OCI-LY3 (cell line): ENCODE measurements around the gene ABLIM3.

ENCODE experiments used
- H2AFZ ChIP-seq: fragments of 200-600, 300-600 bp; shearing (Covaris generic); 2 replicates; pipeline ENCODE4 v1.6.0; 2014; ENCODE audit warnings: antibody characterized with exemption, low read depth, low read length
- H3K27ac ChIP-seq: fragments of 200-600, 300-600 bp; sonication (generic); 2 replicates; pipeline ENCODE4 v1.5.1; 2014; ENCODE audit warnings: mild to moderate bottlenecking, low read length, moderate library complexity, mixed read lengths
- H3K27me3 ChIP-seq: fragments of 200-600, 300-600 bp; sonication (generic); 2 replicates; pipeline ENCODE4 v1.6.1; 2014; ENCODE audit warnings: low read depth, low read length, mixed read lengths
- H3K36me3 ChIP-seq: fragments of 200-600, 300-600 bp; sonication (generic); replicated peaks from 2 replicates; pipeline ENCODE3; 2014; ENCODE audit warnings: low read depth, low read length, mixed read lengths
- H3K4me1 ChIP-seq: fragments of 300-600, 200-600 bp; sonication (generic); 2 replicates; pipeline ENCODE4 v1.6.1; 2014; ENCODE audit warnings: low read length, mixed read lengths
- H3K4me2 ChIP-seq: fragments of 200-600, 300-600 bp; sonication (generic); 2 replicates; pipeline ENCODE4 v1.6.1; 2014; ENCODE audit warnings: low read length, mixed read lengths
- H3K4me3 ChIP-seq: fragments of 300-600, 200-600 bp; sonication (generic); 2 replicates; pipeline ENCODE4 v1.5.1; 2014; ENCODE audit warnings: antibody characterized with exemption, mild to moderate bottlenecking, low read length, moderate library complexity
- H3K79me2 ChIP-seq: fragments of 300-600, 200-600 bp; shearing (Covaris generic); 2 replicates; pipeline ENCODE4 v1.6.1; 2014; ENCODE audit warnings: mild to moderate bottlenecking, low read length, mixed read lengths
- H3K9ac ChIP-seq: fragments of 300-600, 200-600 bp; shearing (Covaris generic); 2 replicates; pipeline ENCODE4 v1.6.0; 2014; ENCODE audit warnings: mild to moderate bottlenecking, low read length, moderate library complexity
- H3K9me3 ChIP-seq: fragments of 200-600, 300-600 bp; shearing (Covaris generic); 2 replicates; pipeline ENCODE4 v1.6.1; 2014; ENCODE audit warnings: low read length, mixed read lengths; ENCODE audit not compliant: insufficient read depth
- H4K20me1 ChIP-seq: fragments of 200-600, 300-600 bp; sonication (generic); 2 replicates; pipeline ENCODE4 v1.6.1; 2016; ENCODE audit warnings: low read length, mixed read lengths; ENCODE audit not compliant: insufficient read depth
- CTCF ChIP-seq: fragments of 200-600, 300-600 bp; sonication (generic); IDR thresholded peaks from 2 replicates; pipeline ENCODE4 v1.5.1; 2014; ENCODE audit warnings: antibody characterized with exemption, low read length, low read depth
- EZH2phosphoT487 ChIP-seq: fragments of 200-600 bp; shearing (Covaris generic); IDR thresholded peaks from 2 replicates; pipeline ENCODE4 v1.6.1; 2018; ENCODE audit warnings: antibody characterized with exemption, mixed run types, low read depth

The ABLIM3 gene

GRCh38 chr5:149224282-149224681 lies 83.0 kb downstream of the ABLIM3 start:
- Histone ChIP-seq H2AFZ (no peak overlapping the region), H3K4me3 (no peak overlapping the region), H3K9ac (no peak overlapping the region), H3K36me3 (no peaks in the 10 kb centered on the region), H3K4me1 (no peaks in the 10 kb centered on the region), H3K79me2 (no peaks in the 10 kb centered on the region), H4K20me1 (no peaks in the 10 kb centered on the region), H3K27me3 (peaks cover 12% of the 10 kb centered on the region), H3K4me2 (no peak overlapping the region), H3K27ac (no peak overlapping the region), H3K9me3 (no peaks in the 10 kb centered on the region)
- TF ChIP-seq CTCF, result no peak
- TF ChIP-seq EZH2phosphoT487, result no peak

- TF ChIP-seq CTCF (no peak), EZH2phosphoT487 (no peak)
- Histone ChIP-seq H3K9ac (no peak overlapping the region), H3K4me3 (no peak overlapping the region), H3K27ac (no peak overlapping the region), H4K20me1 (no peaks in the 10 kb centered on the region), H3K36me3 (no peaks in the 10 kb centered on the region), H3K27me3 (peaks cover 22% of the 10 kb centered on the region), H2AFZ (no peak overlapping the region), H3K79me2 (no peaks in the 10 kb centered on the region), H3K4me2 (no peak overlapping the region), H3K9me3 (no peaks in the 10 kb centered on the region), H3K4me1 (no peaks in the 10 kb centered on the region)
Measured at GRCh38 chr5:149227168-149227826, 86.0 kb downstream of the ABLIM3 start.

GRCh38 chr5:149228618-149229297 lies 87.5 kb downstream of the ABLIM3 start:
- no peak overlapping the region for H3K27ac ChIP-seq
- H3K4me2 ChIP-seq, result no peak overlapping the region

More at GRCh38 chr5:149228618-149229297, 87.5 kb downstream of the ABLIM3 start:
- H3K27me3 ChIP-seq, result peaks cover 35% of the 10 kb centered on the region
- no peaks in the 10 kb centered on the region for H3K9me3 ChIP-seq
- H4K20me1 ChIP-seq, result no peaks in the 10 kb centered on the region
- no peak for TF ChIP-seq EZH2phosphoT487
- TF ChIP-seq CTCF, result no peak
- H3K79me2 ChIP-seq, result no peaks in the 10 kb centered on the region
- no peaks in the 10 kb centered on the region for H3K4me1 ChIP-seq
- no peaks in the 10 kb centered on the region for H3K36me3 ChIP-seq
- no peak overlapping the region for H2AFZ ChIP-seq
- no peak overlapping the region for H3K9ac ChIP-seq
- no peak overlapping the region for H3K4me3 ChIP-seq
